K562 (cell line): ENCODE data around the gene ACAP2. TPM values are rescaled to one million over a fixed set of nuclear protein-coding genes. Genes with fewer than 3 reads are reported as not detected.

Source experiments
- E2F6 ChIP-seq, 2 experiments: IDR thresholded peaks; 2 replicates each; pipeline ENCODE4 v1.6.1; 2011; ENCODE audit warnings: borderline replicate concordance in 1 of 2, control low read depth in 1 of 2, low read depth in 1 of 2, low read length in 1 of 2, mild to moderate bottlenecking in 1 of 2, mixed read lengths in 1 of 2, moderate library complexity in 1 of 2; ENCODE audit not compliant: insufficient read depth in 1 of 2, insufficient read length in 1 of 2, poor library complexity in 1 of 2, severe bottlenecking in 1 of 2; ENCODE audit errors: extremely low read depth in 1 of 2
- ELF1 ChIP-seq: fragments of 200-800 bp; sonication (Bioruptor generic); IDR thresholded peaks from 2 replicates; pipeline ENCODE4 v1.6.1; 2016; ENCODE audit warnings: missing genetic modification characterization, missing compliant biosample characterization
- ERF ChIP-seq: fragments of 450-650 bp; formaldehyde crosslinking; IDR thresholded peaks from 2 replicates; pipeline ENCODE4 v1.4.0; 2020; ENCODE audit warnings: mild to moderate bottlenecking, mixed read lengths
- MECOM ChIP-seq: fragments of 250-450 bp; sonication (Bioruptor Pico); IDR thresholded peaks from 2 replicates; pipeline ENCODE4 v1.8.0; 2022; ENCODE audit warnings: inconsistent platforms
- MTA3 ChIP-seq: fragments of 450-650 bp; formaldehyde crosslinking; IDR thresholded peaks from 2 replicates; pipeline ENCODE4 v1.6.1; 2017; ENCODE audit warnings: mild to moderate bottlenecking, borderline replicate concordance
- NKRF ChIP-seq: fragments of 450-650 bp; IDR thresholded peaks from 2 replicates; pipeline ENCODE4 v1.6.1; 2016; ENCODE audit warnings: borderline replicate concordance
- SMARCA4 ChIP-seq: fragments of 450-650 bp; IDR thresholded peaks from 2 replicates; pipeline ENCODE4 v1.6.1; 2016
- ZBTB40 ChIP-seq, 2 experiments: fragments of 450-650 bp in 1 of 2; sonication (generic) in 1 of 2; formaldehyde crosslinking in 1 of 2; IDR thresholded peaks; 2 replicates each; pipeline versions ENCODE4 v1.7.1 to v1.9.0; 2016 to 2022; ENCODE audit warnings: inconsistent platforms in 1 of 2, mild to moderate bottlenecking in 1 of 2, missing genetic modification reagents in 1 of 2
- polyA plus RNA-seq, 8 experiments: library from polyadenylated mRNA; depleted of rRNA in 4 of 8; stranded (reverse) in 5 of 8; unstranded in 3 of 8; fragments of >200 nt; fragmentation: Nextera tagmentation in 2 of 8; fragmentation: Illumina TruSeq in 1 of 8; extraction: Ambion mirVana in 2 of 8; extraction: Trizol in 1 of 8; gene quantifications; 2 replicates each; pipeline versions ENCODE4 v1.2.1 to v1.2.3, GENCODE V29; 2011 to 2014; ENCODE audit warnings: inconsistent platforms in 1 of 8, missing spikeins in 1 of 8
- total RNA-seq, 7 experiments: library from RNA; depleted of rRNA in 6 of 7; stranded (reverse); fragments of >200 nt in 6 of 7; fragmentation: Illumina TruSeq in 2 of 7; extraction: Trizol in 2 of 7; gene quantifications; 2 replicates each; pipeline versions ENCODE4 v1.2.1 to v1.2.3, GENCODE V29; 2011 to 2021; ENCODE audit warnings: low replicate concordance in 1 of 7

The ACAP2 gene
- total and polyA plus RNA-seq, 9 of the 15 experiments (the other 6 are each of a cell fraction or from before 2014, with no cell fraction given) = 10.6 to 52.7 (median 34.4) TPM

GRCh38 chr3:195269375-195270078, 173.3 kb downstream of the ACAP2 start (continued):
- TF ChIP-seq E2F6 (IDR thresholded peaks at IDR 0.05; ENCODE audit: borderline replicate concordance in 1 of 2, extremely low read depth in 1 of 2, insufficient read depth in 1 of 2, insufficient read length in 1 of 2, low read depth in 1 of 2, low read length in 1 of 2, poor library complexity in 1 of 2, severe bottlenecking in 1 of 2) (no peak), SMARCA4 (no peak), ELF1 (tag) (peak; percentile 38; the same call in 1 of the 2 replicates), ERF (CRISPR knock-in tag) (no peak), MTA3 (peak; percentile 36; the same call in 1 of the 2 replicates), ZBTB40 (IDR thresholded peaks at IDR 0.05) (no peak), ZBTB40 (CRISPR knock-in tag; IDR thresholded peaks at IDR 0.05) (0 out of 2 replicates have a peak, but pooled peaks have one; percentile 41), MECOM (CRISPR knock-in tag) (no peak), NKRF (peak; percentile 33; the same call in 1 of the 2 replicates)
